ENCODE results near the gene TIMM13.
"Not testable (repeated sequence)": the region's sequence is repeated elsewhere in the genome, so short reads cannot be mapped to it uniquely, and the experiment has no call there.

The TIMM13 gene

GRCh38 chr19:2429917-2430535, 2.6 kb upstream of the TIMM13 start:
- no peak for DNase-seq

- DNase-seq = no peak
Observed at GRCh38 chr19:2428756-2429711, 1.6 kb upstream of the TIMM13 start.

DNA sequence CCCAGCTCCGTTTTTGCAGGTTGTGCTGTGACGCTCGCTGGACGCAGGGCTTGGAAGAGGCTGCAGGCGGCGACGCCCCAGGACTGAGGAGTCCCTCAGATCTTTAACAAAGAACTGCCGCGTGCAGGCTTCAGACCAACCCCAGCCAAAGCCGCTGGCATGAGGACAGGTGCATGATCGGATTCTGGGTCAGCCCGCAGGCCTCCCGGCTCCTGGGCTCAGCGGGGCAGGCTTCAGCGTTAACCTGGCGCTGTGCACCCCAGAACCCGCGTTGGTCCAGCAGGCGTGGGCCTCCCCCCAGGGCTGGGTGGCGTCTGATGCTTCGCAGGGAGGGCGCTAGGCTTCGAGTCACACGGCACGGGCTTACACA, 920 bp upstream of the TIMM13 start:
- DNase-seq = no peak

- DNase-seq = no peak
Observed at GRCh38 chr19:2426611-2427428, 566 bp downstream of the TIMM13 start.

DNA sequence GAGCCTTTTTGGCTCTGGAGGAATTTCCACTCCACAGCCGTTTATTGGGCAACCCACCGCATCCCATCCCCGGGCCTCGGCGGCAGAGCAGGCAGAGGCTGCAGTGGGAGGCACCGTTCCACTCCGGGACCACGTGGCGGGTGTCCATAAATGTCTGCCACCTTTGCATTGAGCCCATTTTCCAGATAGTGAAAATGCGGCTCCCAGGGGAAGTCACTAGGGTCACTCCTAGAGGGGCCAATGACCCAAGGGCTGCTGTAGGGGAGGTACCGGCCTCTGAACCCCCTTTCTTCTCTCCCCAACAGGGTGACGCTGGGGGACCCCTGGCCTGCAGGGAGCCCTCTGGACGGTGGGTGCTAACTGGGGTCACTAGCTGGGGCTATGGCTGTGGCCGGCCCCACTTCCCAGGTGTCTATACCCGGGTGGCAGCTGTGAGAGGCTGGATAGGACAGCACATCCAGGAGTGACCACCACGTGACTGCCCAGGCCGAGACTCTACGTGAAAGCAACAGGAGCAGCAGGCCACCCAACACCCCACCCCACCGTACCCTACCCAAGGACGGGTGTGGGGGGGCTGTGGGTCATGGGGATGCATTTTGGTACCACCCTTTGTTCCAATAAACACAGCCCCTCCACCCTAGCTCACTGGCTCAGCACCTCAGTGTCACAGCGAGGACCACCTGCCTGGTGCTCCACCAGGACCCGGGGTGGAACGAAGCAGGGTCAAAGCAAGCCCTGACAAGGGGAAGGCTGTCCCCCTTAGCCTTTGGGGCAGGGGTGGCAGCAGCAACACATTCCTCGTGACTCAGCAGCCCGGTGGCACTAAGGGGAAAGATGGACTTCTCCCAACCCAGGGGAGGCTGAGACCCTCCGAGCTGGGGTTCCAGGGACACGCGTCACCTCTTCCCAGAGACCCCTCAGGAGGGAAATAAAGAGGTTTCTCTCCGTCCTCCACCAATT, 1.5 kb downstream of the TIMM13 start:
- DNase-seq = no peak

- DNase-seq = no peak
Observed at GRCh38 chr19:2424686-2425621, 2.4 kb downstream of the TIMM13 start.

- no peak for DNase-seq
Observed at GRCh38 chr19:2423915-2424685, 3.3 kb downstream of the TIMM13 start.

- DNase-seq = no peak
Observed at GRCh38 chr19:2423071-2423914, 4.1 kb downstream of the TIMM13 start.

DNA sequence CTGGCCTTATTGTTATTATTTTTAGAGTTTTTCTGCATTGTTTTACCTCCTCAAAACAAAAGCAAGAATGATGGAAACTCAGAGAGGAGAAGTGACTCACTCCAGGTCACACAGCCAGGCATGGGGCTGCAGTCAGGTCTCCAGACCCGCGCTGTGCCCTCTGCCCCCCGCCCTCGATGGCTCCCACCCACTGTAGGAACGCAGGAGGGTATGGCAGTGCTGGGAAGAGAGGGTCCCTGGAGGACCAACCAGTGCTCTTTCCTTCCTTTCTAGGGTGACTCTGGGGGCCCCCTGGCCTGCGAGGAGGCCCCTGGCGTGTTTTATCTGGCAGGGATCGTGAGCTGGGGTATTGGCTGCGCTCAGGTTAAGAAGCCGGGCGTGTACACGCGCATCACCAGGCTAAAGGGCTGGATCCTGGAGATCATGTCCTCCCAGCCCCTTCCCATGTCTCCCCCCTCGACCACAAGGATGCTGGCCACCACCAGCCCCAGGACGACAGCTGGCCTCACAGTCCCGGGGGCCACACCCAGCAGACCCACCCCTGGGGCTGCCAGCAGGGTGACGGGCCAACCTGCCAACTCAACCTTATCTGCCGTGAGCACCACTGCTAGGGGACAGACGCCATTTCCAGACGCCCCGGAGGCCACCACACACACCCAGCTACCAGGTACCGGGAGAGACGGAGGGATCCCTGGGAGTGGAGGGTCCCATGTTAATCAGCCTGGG, 5.6 kb downstream of the TIMM13 start:
- DNase-seq = no peak

DNA sequence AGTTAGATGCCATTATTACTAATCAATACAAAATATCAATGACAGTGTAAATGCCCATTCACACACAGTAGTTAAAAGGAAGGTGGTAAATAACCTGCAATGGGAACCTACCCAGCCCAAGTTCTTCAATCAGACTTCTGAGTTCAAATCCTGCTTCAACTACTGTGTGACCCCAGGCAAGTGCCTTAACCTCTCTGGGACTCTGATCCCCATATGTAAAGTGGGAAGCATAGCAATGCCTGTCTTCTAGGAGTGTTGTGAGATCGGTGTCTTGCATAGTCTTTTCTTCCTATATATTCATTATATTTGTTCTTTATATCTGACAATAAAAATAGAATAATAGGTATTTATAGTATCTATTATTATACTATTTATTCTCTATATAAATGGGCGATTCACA, 6.9 kb downstream of the TIMM13 start:
- DNase-seq = no peak

GRCh38 chr19:2419754-2420153, 7.6 kb downstream of the TIMM13 start:
- no peak for DNase-seq

DNA sequence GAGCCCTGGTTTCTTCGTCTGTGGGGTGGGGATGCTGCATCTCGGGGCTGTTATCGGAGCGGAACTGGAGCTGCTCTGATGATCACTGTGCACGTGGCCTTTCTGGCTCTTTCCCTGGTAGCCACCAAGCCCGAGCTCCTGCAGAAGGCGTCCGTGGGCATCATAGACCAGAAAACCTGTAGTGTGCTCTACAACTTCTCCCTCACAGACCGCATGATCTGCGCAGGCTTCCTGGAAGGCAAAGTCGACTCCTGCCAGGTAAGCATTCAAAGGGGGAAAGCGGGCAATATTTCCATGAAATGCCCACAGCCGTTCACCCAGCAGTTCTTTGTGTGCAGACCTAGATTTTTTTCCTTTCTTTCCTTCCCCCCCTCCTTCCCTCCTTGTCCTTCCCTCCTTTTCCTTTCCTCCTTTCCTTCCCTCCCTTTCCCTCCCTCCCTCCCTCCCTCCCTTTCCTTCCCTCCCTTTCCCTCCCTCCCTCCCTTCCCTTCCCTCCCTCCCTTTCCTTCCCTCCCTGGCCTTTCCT, 9.4 kb downstream of the TIMM13 start:
- no peak for DNase-seq

DNA sequence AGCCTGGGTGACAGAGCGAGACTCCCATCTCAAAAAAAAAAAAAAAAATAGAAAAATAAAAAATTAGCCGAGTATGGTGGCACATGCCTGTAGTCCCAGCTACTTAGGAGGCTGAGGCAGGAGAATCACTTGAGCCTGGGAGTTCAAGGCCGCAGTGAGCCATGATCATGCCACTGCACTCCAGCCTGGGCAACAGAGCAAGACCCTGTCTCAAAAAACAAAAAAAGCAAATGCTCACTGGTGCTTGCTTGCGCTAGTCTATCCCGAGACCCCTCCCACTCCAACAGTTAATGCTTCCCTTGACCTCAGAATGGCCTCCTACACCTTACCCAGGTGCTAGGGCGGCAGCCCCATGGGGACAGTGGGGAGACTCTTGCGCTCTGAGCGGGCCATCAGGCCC, 9.9 kb downstream of the TIMM13 start:
- DNase-seq = not testable (repeated sequence)

DNA sequence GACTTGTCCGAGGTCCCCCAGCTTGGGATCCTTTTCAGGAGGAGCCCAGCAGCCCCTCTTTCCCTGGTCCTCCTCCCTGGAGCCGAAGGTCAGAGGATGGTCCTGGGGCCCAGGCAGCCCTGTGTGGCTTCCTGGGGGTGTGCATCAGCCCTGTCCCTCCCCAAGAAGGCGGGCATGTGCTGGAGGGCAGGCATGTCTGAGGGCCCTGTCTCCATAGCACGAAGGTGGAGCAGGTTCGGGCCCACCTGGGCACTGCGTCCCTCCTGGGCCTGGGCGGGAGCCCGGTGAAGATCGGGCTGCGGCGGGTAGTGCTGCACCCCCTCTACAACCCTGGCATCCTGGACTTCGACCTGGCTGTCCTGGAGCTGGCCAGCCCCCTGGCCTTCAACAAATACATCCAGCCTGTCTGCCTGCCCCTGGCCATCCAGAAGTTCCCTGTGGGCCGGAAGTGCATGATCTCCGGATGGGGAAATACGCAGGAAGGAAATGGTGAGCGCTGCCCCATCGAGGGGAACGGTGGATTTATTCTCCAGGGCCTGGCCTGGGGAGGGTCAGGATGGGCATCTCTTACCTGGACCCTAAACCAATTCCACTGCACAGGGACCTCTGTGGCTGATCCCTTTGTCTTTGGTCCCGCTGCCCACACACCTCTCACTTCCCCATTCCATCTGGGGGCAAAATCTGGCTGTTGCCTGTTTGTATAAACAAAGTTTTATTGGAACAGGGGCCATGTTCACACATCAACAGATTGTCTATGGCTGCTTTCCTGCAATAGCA, 10.9 kb downstream of the TIMM13 start:
- DNase-seq = no peak

DNA sequence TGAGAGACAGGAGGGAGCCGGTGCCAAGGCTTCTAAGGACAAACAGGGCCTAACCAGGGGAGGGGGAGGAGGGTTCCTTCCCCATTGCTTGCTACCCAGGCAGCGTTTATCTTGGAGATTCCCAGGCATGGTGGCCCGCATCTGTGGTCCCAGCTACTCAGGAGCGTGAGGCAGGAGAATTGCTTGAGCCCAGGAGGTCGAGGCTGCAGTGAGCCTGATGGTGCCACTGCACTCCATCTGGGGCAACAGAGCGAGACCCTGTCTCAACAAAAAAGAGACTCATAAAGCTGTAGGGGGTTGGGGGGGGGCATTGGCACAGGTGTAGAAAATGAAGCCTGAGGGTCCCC, 11.4 kb downstream of the TIMM13 start:
- no peak for DNase-seq

- no peak for DNase-seq
Observed at GRCh38 chr19:2415281-2415972, 12.0 kb downstream of the TIMM13 start.

DNA sequence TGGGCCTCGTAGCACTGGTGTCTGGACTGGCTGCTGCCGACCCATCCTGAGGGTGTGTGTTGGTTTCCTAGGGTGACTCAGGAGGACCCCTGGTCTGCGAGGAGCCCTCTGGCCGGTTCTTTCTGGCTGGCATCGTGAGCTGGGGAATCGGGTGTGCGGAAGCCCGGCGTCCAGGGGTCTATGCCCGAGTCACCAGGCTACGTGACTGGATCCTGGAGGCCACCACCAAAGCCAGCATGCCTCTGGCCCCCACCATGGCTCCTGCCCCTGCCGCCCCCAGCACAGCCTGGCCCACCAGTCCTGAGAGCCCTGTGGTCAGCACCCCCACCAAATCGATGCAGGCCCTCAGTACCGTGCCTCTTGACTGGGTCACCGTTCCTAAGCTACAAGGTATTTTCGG, 13.8 kb downstream of the TIMM13 start:
- no peak for DNase-seq

All from GOT3 (cell line).